H1 (cell line): ENCODE measurements around the gene CELF3. TPM values are rescaled to one million over a fixed set of nuclear protein-coding genes. Genes with fewer than 3 reads are reported as not detected.

Experiments
- CTCF ChIA-PET: fragments of 300-600 bp; sonication (Branson Sonifier 250); formaldehyde crosslinking; loops from one replicate; lab custom pipeline; 2021; ENCODE audit not compliant: partially characterized antibody; lab: Charles Lee
- POLR2A ChIA-PET: fragments of 300-600 bp; sonication (Branson Sonifier 250); formaldehyde crosslinking; loops from one replicate; lab custom pipeline; 2021; ENCODE audit warnings: inconsistent platforms; ENCODE audit not compliant: partially characterized antibody; lab: Charles Lee
- DNase-seq, 2 experiments: peaks; one replicate each; pipeline versions ENCODE4 v3.0.0 to v3.0.0-alpha.2; 2010 to 2022; ENCODE audit warnings: low spot score in 2 of 2, low read depth in 1 of 2, mixed read lengths in 1 of 2
- FAIRE-seq: peaks from 2 replicates; lab custom pipeline; 2011; peaks lifted over from hg19 to GRCh38; lab: Jason Lieb, UNC
- H2AFZ ChIP-seq: 2 replicates; pipeline ENCODE4 v1.8.1; 2012; ENCODE audit warnings: low read length, inconsistent platforms
- H2AK5ac ChIP-seq: 2 replicates; pipeline ENCODE4 v1.6.1; 2013; ENCODE audit warnings: low read depth, low read length
- H2BK120ac ChIP-seq: replicated peaks from 2 replicates; pipeline ENCODE3; 2013; ENCODE audit warnings: low read depth, low read length, inconsistent platforms
- H2BK12ac ChIP-seq: 2 replicates; pipeline ENCODE4 v1.6.1; 2013; ENCODE audit warnings: low read depth, low read length
- H2BK15ac ChIP-seq: 2 replicates; pipeline ENCODE4 v1.6.1; 2013; ENCODE audit warnings: low read length
- H2BK20ac ChIP-seq: 2 replicates; pipeline ENCODE4 v1.6.1; 2013; ENCODE audit warnings: low read length
- H2BK5ac ChIP-seq: 2 replicates; pipeline ENCODE4 v1.6.1; 2013; ENCODE audit warnings: low read depth, low read length
- H3K14ac ChIP-seq: 2 replicates; pipeline ENCODE4 v1.6.1; 2013; ENCODE audit warnings: inconsistent platforms; ENCODE audit not compliant: insufficient read length
- H3K18ac ChIP-seq: 2 replicates; pipeline ENCODE4 v1.6.1; 2013; ENCODE audit warnings: low read length; ENCODE audit errors: extremely low read depth
- H3K23ac ChIP-seq: 2 replicates; pipeline ENCODE4 v1.6.1; 2013; ENCODE audit warnings: inconsistent platforms; ENCODE audit not compliant: insufficient read length
- H3K23me2 ChIP-seq: 2 replicates; pipeline ENCODE4 v1.6.1; 2013; ENCODE audit warnings: low read depth, low read length
- H3K27ac ChIP-seq: 2 replicates; pipeline ENCODE4 v1.6.1; 2011; ENCODE audit warnings: low read depth, low read length, inconsistent platforms
- H3K27me3 ChIP-seq, 4 experiments: replicated peaks in 1 of 4; 1 replicate in 1 of 4; 2 replicates in 3 of 4; pipeline versions ENCODE4 v1.6.1 to v1.8.1; 2011 to 2013; ENCODE audit warnings: low read length in 3 of 4, mild to moderate bottlenecking in 3 of 4, inconsistent platforms in 2 of 4, mixed read lengths in 2 of 4, moderate library complexity in 1 of 4; ENCODE audit not compliant: control insufficient read depth in 3 of 4, insufficient read depth in 3 of 4; ENCODE audit errors: extremely low read depth in 1 of 4
- H3K36me3 ChIP-seq, 4 experiments: 2 replicates each; pipeline versions ENCODE4 v1.6.1 to v1.8.1; 2011 to 2013; ENCODE audit warnings: mild to moderate bottlenecking in 4 of 4, low read length in 3 of 4, moderate library complexity in 2 of 4, control low read depth in 1 of 4, inconsistent platforms in 1 of 4; ENCODE audit not compliant: insufficient read depth in 4 of 4, control insufficient read depth in 2 of 4
- H3K4ac ChIP-seq: replicated peaks from 2 replicates; pipeline ENCODE3; 2013; ENCODE audit warnings: low read length, low read depth, mixed read lengths, inconsistent platforms; ENCODE audit not compliant: insufficient read length
- H3K4me1 ChIP-seq, 4 experiments: replicated peaks in 1 of 4; 1 replicate in 1 of 4; 2 replicates in 3 of 4; pipeline versions ENCODE4 v1.6.1 to v1.8.1; 2011 to 2013; ENCODE audit warnings: low read length in 3 of 4, inconsistent platforms in 2 of 4, mixed read lengths in 1 of 4; ENCODE audit not compliant: insufficient read depth in 4 of 4, control insufficient read depth in 3 of 4
- H3K4me2 ChIP-seq, 2 experiments: 2 replicates each; pipeline versions ENCODE4 v1.6.1 to v1.8.1; 2011 to 2013; ENCODE audit warnings: low read depth in 2 of 2, low read length in 2 of 2, control low read depth in 1 of 2, inconsistent platforms in 1 of 2, mild to moderate bottlenecking in 1 of 2; ENCODE audit not compliant: insufficient read depth in 1 of 2
- H3K4me3 ChIP-seq, 4 experiments: fragments of 200-600, 300-600 bp in 1 of 4; sonication (generic), shearing (Covaris generic), sonication (Bioruptor Twin) in 1 of 4; 2 replicates each; pipeline versions ENCODE4 v1.5.1 to v1.8.1; 2011 to 2016; ENCODE audit warnings: low read length in 4 of 4, low read depth in 3 of 4, control low read depth in 2 of 4, inconsistent platforms in 2 of 4, mild to moderate bottlenecking in 2 of 4, mixed read lengths in 1 of 4, moderate library complexity in 1 of 4; ENCODE audit not compliant: insufficient read depth in 2 of 4; ENCODE audit errors: extremely low read depth in 1 of 4
- H3K56ac ChIP-seq: replicated peaks from 2 replicates; pipeline ENCODE3; 2013; ENCODE audit warnings: low read depth, mild to moderate bottlenecking, mixed read lengths, low read length, inconsistent platforms; ENCODE audit not compliant: insufficient read length
- H3K79me1 ChIP-seq: 2 replicates; pipeline ENCODE4 v1.6.1; 2013; ENCODE audit warnings: low read depth, low read length, control low read depth
- H3K79me2 ChIP-seq, 2 experiments: 2 replicates each; pipeline versions ENCODE4 v1.6.1 to v1.8.1; 2012 to 2013; ENCODE audit warnings: low read length in 2 of 2, mild to moderate bottlenecking in 2 of 2, inconsistent platforms in 1 of 2; ENCODE audit not compliant: insufficient read depth in 2 of 2, control insufficient read depth in 1 of 2
- H3K9ac ChIP-seq, 4 experiments: replicated peaks in 1 of 4; 1 replicate in 1 of 4; 2 replicates in 3 of 4; pipeline versions ENCODE4 v1.6.1 to v1.8.1; 2011 to 2013; ENCODE audit warnings: low read depth in 3 of 4, low read length in 3 of 4, control low read depth in 2 of 4, mild to moderate bottlenecking in 2 of 4, moderate library complexity in 2 of 4, inconsistent platforms in 1 of 4; ENCODE audit errors: extremely low read depth in 1 of 4
- H3K9me3 ChIP-seq, 2 experiments: 2 replicates each; pipeline versions ENCODE4 v1.6.1 to v1.8.1; 2012 to 2013; ENCODE audit warnings: mild to moderate bottlenecking in 2 of 2, moderate library complexity in 2 of 2, control low read depth in 1 of 2, inconsistent platforms in 1 of 2, low read depth in 1 of 2, low read length in 1 of 2, mixed read lengths in 1 of 2; ENCODE audit not compliant: insufficient read depth in 2 of 2
- H4K20me1 ChIP-seq, 2 experiments: replicated peaks in 1 of 2; 2 replicates each; pipeline versions ENCODE3 to v1.8.1; 2011 to 2013; ENCODE audit warnings: inconsistent platforms in 2 of 2, low read length in 2 of 2, mild to moderate bottlenecking in 1 of 2; ENCODE audit not compliant: insufficient read depth in 2 of 2, control insufficient read depth in 1 of 2
- H4K5ac ChIP-seq: 2 replicates; pipeline ENCODE4 v1.6.1; 2013; ENCODE audit warnings: low read length, low read depth, mixed read lengths, inconsistent platforms; ENCODE audit not compliant: insufficient read length
- H4K8ac ChIP-seq: 2 replicates; pipeline ENCODE4 v1.8.0; 2013; ENCODE audit warnings: mild to moderate bottlenecking, moderate library complexity, low read length, inconsistent platforms; ENCODE audit not compliant: insufficient read depth; ENCODE audit errors: extremely low read depth
- H4K91ac ChIP-seq: replicated peaks from 2 replicates; pipeline ENCODE3; 2013; ENCODE audit warnings: low read length, mixed read lengths, inconsistent platforms; ENCODE audit not compliant: insufficient read length
- BACH1 ChIP-seq: IDR thresholded peaks from 2 replicates; pipeline ENCODE4 v1.6.1; 2012; ENCODE audit warnings: low read length, improper control_type of control experiment
- CHD2 ChIP-seq: IDR thresholded peaks from 2 replicates; pipeline ENCODE4 v1.6.1; 2012; ENCODE audit warnings: low read length, improper control_type of control experiment
- CREB1 ChIP-seq: IDR thresholded peaks from 2 replicates; pipeline ENCODE4 v1.6.1; 2012; ENCODE audit warnings: inconsistent platforms
- JUND ChIP-seq: IDR thresholded peaks from 2 replicates; pipeline ENCODE4 v1.6.1; 2011; ENCODE audit warnings: mild to moderate bottlenecking, improper control_type of control experiment, low read length
- NANOG ChIP-seq: IDR thresholded peaks from 2 replicates; pipeline ENCODE4 v1.6.1; 2011; ENCODE audit warnings: low read length, low read depth, mild to moderate bottlenecking, inconsistent platforms; ENCODE audit not compliant: insufficient read depth, poor library complexity, severe bottlenecking
- NRF1 ChIP-seq: IDR thresholded peaks from 2 replicates; pipeline ENCODE4 v1.6.1; 2011; ENCODE audit warnings: mild to moderate bottlenecking, low read depth, low read length, improper control_type of control experiment
- POLR2AphosphoS5 ChIP-seq: IDR thresholded peaks from 2 replicates; pipeline ENCODE4 v1.6.1; 2011; ENCODE audit warnings: low read depth, low read length
- RBBP5 ChIP-seq: IDR thresholded peaks from 2 replicates; pipeline ENCODE4 v1.7.1; 2012; ENCODE audit warnings: low read depth, mild to moderate bottlenecking, inconsistent platforms, low read length, moderate library complexity, borderline replicate concordance
- RFX5 ChIP-seq: IDR thresholded peaks from 2 replicates; pipeline ENCODE4 v1.6.1; 2011; ENCODE audit warnings: low read depth, low read length, improper control_type of control experiment, borderline replicate concordance
- SAP30 ChIP-seq: fragments of 300-600 bp; sonication (generic); IDR thresholded peaks from 2 replicates; pipeline ENCODE4 v1.7.1; 2012; ENCODE audit warnings: low read length, moderate library complexity, mild to moderate bottlenecking, inconsistent platforms; ENCODE audit not compliant: insufficient read depth, insufficient replicate concordance
- WGBS, 2 experiments: shearing (Covaris generic) in 1 of 2; methylation state at CpG; one replicate each; pipeline versions ENCODE4 v1.1.6 to v1.1.7; 2013 to 2015; ENCODE audit warnings: low lambda C conversion rate in 2 of 2, mixed read lengths in 2 of 2, inconsistent platforms in 1 of 2, low coverage in 1 of 2, missing lambda C conversion rate in 1 of 2; ENCODE audit not compliant: insufficient replicate concordance in 2 of 2, insufficient coverage in 1 of 2, insufficient read length in 1 of 2; ENCODE audit errors: extremely low coverage in 1 of 2, missing lambda C conversion rate in 1 of 2; 5-methylcytosine and 5-hydroxymethylcytosine counted together
- polyA plus RNA-seq, 7 experiments: library from polyadenylated mRNA; depleted of rRNA in 3 of 7; stranded (reverse) in 5 of 7; unstranded in 2 of 7; fragments of >200 nt in 5 of 7; fragments of 200-250 nt in 2 of 7; gene quantifications; 1 replicate in 5 of 7; 2 replicates in 1 of 7; 4 replicates in 1 of 7; pipeline versions ENCODE4 v1.2.1 to v1.2.3, GENCODE V29; 2011 to 2013; ENCODE audit warnings: missing spikeins in 2 of 7, mixed read lengths in 2 of 7
- total RNA-seq: library from RNA; stranded (reverse); fragmentation: NEBNext Ultra II Directional; extraction: Animal tissue kit (Norgen Biotek cat#: 25700); gene quantifications from 2 replicates; pipeline ENCODE4 v1.2.1, GENCODE V29; 2021
- TF ChIP-seq, protein P1 (sequence below), 3 experiments: IDR thresholded peaks; 1 replicate in 2 of 3; 2 replicates in 1 of 3; pipeline versions ENCODE4 v1.5.1 to v1.6.1; 2011; ENCODE audit warnings: low read length in 3 of 3, mild to moderate bottlenecking in 3 of 3, inconsistent platforms in 2 of 3, low read depth in 1 of 3, moderate library complexity in 1 of 3; ENCODE audit not compliant: insufficient read depth in 1 of 3; ENCODE audit errors: control extremely low read depth in 1 of 3
- TF ChIP-seq, protein P2 (sequence below): IDR thresholded peaks from 2 replicates; pipeline ENCODE4 v1.6.1; 2011; ENCODE audit warnings: low read depth, mild to moderate bottlenecking, low read length; ENCODE audit not compliant: insufficient read depth

CELF3 gene
- total and polyA plus RNA-seq, 2 of the 8 experiments (the other 6 are each of a cell fraction or from before 2014, with no cell fraction given), result 0.34 to 1.2 TPM

DNA sequence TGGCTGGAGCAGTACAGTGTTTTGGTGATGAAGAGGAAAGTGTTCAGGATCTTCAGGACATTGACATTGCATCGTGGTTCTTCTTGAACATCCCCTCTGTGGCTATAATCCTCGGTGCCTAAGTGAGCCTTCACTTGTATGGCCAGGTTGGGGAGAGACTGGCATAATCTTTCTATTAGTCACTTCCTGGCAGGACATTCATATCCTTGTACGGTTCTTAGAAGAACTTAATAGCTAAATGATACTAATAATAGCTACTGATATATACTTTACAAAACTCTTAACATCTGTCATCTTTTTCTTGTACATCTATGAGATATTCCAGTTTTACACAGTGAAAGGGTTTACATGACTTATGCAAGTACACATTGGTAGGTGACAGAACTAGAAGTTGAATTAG lies 35.8 kb downstream of the CELF3 start:
- H3K27me3 ChIP-seq, result no peaks in the 10 kb centered on the region
- H2BK15ac ChIP-seq, result no peak overlapping the region
- H2BK20ac ChIP-seq, result no peak overlapping the region
- H4K91ac ChIP-seq, result no peak overlapping the region
- H2BK120ac ChIP-seq, result no peak overlapping the region
- no peaks in the 10 kb centered on the region; the same call in 1 of the 2 replicates for H3K23me2 ChIP-seq
- no peak overlapping the region for H4K8ac ChIP-seq
- H3K9me3 ChIP-seq, result no peaks in the 10 kb centered on the region
- peaks cover 0 to 5% (median 0%) of the 10 kb centered on the region in 4 experiments; a peak in 3 of 8 replicates for H3K36me3 ChIP-seq
- no peak overlapping the region for H3K27ac ChIP-seq
- H3K56ac ChIP-seq, result no peak overlapping the region
- no peaks in the 10 kb centered on the region for H4K20me1 ChIP-seq
- H3K23ac ChIP-seq, result no peak overlapping the region
- DNase-seq, result no peak
- H3K18ac ChIP-seq, result no peak overlapping the region
- no peak overlapping the region for H3K4me3 ChIP-seq
- H3K79me2 ChIP-seq, result no peaks in the 10 kb centered on the region
- H3K4ac ChIP-seq, result no peak overlapping the region
- ChIA-PET POLR2A (no interaction called here), CTCF (interaction anchor here (1.3 to 1.9 kb wide), 2 partner anchors 12 to 108 kb away, joined by 3 to 8 read pairs; no protein-coding TSS in a partner anchor)
- H2BK12ac ChIP-seq, result no peak overlapping the region
- 87% methylated on average over 3 of the region's 3 CpGs; no CpG with 5 or more reads in 1 of the 2 experiments for WGBS, 2 experiments
- H3K4me2 ChIP-seq, result no peak overlapping the region
- H4K5ac ChIP-seq, result no peak overlapping the region
- H3K9ac ChIP-seq, result no peak overlapping the region
- H3K79me1 ChIP-seq, result no peaks in the 10 kb centered on the region
- no peak overlapping the region for H3K14ac ChIP-seq
- no peak overlapping the region for H2BK5ac ChIP-seq
- no peak overlapping the region for H2AK5ac ChIP-seq
- H2AFZ ChIP-seq, result no peak overlapping the region
- H3K4me1 ChIP-seq, result no peaks in the 10 kb centered on the region
- FAIRE-seq, result no peak
- no peak for TF ChIP-seq RBBP5
- TF ChIP-seq CHD2, result no peak
- TF ChIP-seq NRF1, result no peak
- no peak for TF ChIP-seq JUND
- TF ChIP-seq BACH1, result no peak
- no peak for TF ChIP-seq POLR2AphosphoS5
- TF ChIP-seq NANOG, result no peak
- no peak for TF ChIP-seq CREB1
- TF ChIP-seq, protein P1, sequence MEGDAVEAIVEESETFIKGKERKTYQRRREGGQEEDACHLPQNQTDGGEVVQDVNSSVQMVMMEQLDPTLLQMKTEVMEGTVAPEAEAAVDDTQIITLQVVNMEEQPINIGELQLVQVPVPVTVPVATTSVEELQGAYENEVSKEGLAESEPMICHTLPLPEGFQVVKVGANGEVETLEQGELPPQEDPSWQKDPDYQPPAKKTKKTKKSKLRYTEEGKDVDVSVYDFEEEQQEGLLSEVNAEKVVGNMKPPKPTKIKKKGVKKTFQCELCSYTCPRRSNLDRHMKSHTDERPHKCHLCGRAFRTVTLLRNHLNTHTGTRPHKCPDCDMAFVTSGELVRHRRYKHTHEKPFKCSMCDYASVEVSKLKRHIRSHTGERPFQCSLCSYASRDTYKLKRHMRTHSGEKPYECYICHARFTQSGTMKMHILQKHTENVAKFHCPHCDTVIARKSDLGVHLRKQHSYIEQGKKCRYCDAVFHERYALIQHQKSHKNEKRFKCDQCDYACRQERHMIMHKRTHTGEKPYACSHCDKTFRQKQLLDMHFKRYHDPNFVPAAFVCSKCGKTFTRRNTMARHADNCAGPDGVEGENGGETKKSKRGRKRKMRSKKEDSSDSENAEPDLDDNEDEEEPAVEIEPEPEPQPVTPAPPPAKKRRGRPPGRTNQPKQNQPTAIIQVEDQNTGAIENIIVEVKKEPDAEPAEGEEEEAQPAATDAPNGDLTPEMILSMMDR (IDR thresholded peaks at IDR 0.05; ENCODE audit: control extremely low read depth in 1 of 3, insufficient read depth in 1 of 3, low read depth in 1 of 3, low read length in 3 of 3), result no peak
- TF ChIP-seq RFX5, result no peak
- TF ChIP-seq, protein P2, sequence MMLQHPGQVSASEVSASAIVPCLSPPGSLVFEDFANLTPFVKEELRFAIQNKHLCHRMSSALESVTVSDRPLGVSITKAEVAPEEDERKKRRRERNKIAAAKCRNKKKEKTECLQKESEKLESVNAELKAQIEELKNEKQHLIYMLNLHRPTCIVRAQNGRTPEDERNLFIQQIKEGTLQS, result no peak
- TF ChIP-seq SAP30, result no peak
